Endothelial cell of umbilical vein (primary cell): ENCODE results near the gene C10orf53. TPM values are rescaled to one million over a fixed set of nuclear protein-coding genes. Genes with fewer than 3 reads are reported as not detected.

ENCODE experiments used
- BruUV-seq: library from RNA; stranded (reverse); fragments of 400-500 nt; replicated peaks from 2 replicates; lab custom pipeline; 2021; lab: Mats Ljungman, UMichigan
- CTCF ChIA-PET: fragments of 300-600, 350-600 bp; sonication (Branson Sonifier 250); formaldehyde crosslinking; loops from one replicate; lab custom pipeline; 2021; ENCODE audit warnings: antibody characterized with exemption, inconsistent platforms; lab: Charles Lee
- POLR2A ChIA-PET: fragments of 300-600, 350-600 bp; sonication (Branson Sonifier 250); formaldehyde crosslinking; loops from one replicate; lab custom pipeline; 2021; ENCODE audit warnings: antibody characterized with exemption, inconsistent platforms; lab: Charles Lee
- DNase-seq: peaks from one replicate; pipeline ENCODE4 v3.0.0-alpha.2; 2011; ENCODE audit warnings: low read depth, low spot score
- FAIRE-seq: peaks from 2 replicates; lab custom pipeline; 2011; peaks lifted over from hg19 to GRCh38; lab: Jason Lieb, UNC
- H2AFZ ChIP-seq: 2 replicates; pipeline ENCODE4 v1.6.0; 2012; ENCODE audit warnings: low read depth, low read length, control low read depth, inconsistent platforms
- H3K27ac ChIP-seq: 2 replicates; pipeline ENCODE4 v1.5.1; 2011; ENCODE audit warnings: low read depth, mild to moderate bottlenecking, control low read depth, low read length, moderate library complexity; ENCODE audit not compliant: insufficient read depth
- H3K27me3 ChIP-seq, 2 experiments: 2 replicates each; pipeline versions ENCODE4 v1.6.0 to v1.6.1; 2011; ENCODE audit warnings: low read length in 2 of 2, mixed read lengths in 1 of 2; ENCODE audit not compliant: control insufficient read depth in 2 of 2, insufficient read depth in 2 of 2
- H3K36me3 ChIP-seq, 2 experiments: 2 replicates in 1 of 2; 3 replicates in 1 of 2; pipeline ENCODE4 v1.5.1; 2011; ENCODE audit warnings: low read length in 2 of 2, mild to moderate bottlenecking in 1 of 2, moderate library complexity in 1 of 2; ENCODE audit not compliant: control insufficient read depth in 2 of 2, insufficient read depth in 2 of 2; ENCODE audit errors: extremely low read depth in 1 of 2
- H3K4me1 ChIP-seq: 3 replicates; pipeline ENCODE4 v1.5.1; 2011; ENCODE audit warnings: mild to moderate bottlenecking, low read length; ENCODE audit not compliant: control insufficient read depth, insufficient read depth; ENCODE audit errors: extremely low read depth
- H3K4me2 ChIP-seq: 2 replicates; pipeline ENCODE4 v1.6.1; 2011; ENCODE audit warnings: low read length, control low read depth, mixed read lengths; ENCODE audit not compliant: insufficient read depth
- H3K4me3 ChIP-seq, 3 experiments: fragments of 200-600 bp in 1 of 3; sonication (generic), shearing (Covaris generic) in 1 of 3; replicated peaks in 1 of 3; 2 replicates each; pipeline ENCODE4 v1.5.1; 2011 to 2016; ENCODE audit warnings: control low read depth in 3 of 3, low read length in 3 of 3, mild to moderate bottlenecking in 2 of 3, inconsistent platforms in 1 of 3, low read depth in 1 of 3, moderate library complexity in 1 of 3; ENCODE audit not compliant: insufficient read depth in 1 of 3
- H3K79me2 ChIP-seq: 2 replicates; pipeline ENCODE4 v1.6.0; 2012; ENCODE audit warnings: low read length, inconsistent platforms; ENCODE audit not compliant: control insufficient read depth, insufficient read depth
- H3K9ac ChIP-seq: replicated peaks from 2 replicates; pipeline ENCODE3; 2011; ENCODE audit warnings: low read length, control low read depth; ENCODE audit not compliant: insufficient read depth; ENCODE audit errors: extremely low read depth
- H3K9me1 ChIP-seq: replicated peaks from 3 replicates; pipeline ENCODE4 v1.6.0; 2011; ENCODE audit warnings: mild to moderate bottlenecking, low read length; ENCODE audit not compliant: control insufficient read depth, insufficient read depth; ENCODE audit errors: extremely low read depth
- H3K9me3 ChIP-seq: replicated peaks from 2 replicates; pipeline ENCODE4 v1.5.1; 2012; ENCODE audit warnings: low read length, inconsistent platforms; ENCODE audit not compliant: control insufficient read depth, insufficient read depth
- H4K20me1 ChIP-seq: replicated peaks from 2 replicates; pipeline ENCODE3; 2011; ENCODE audit warnings: mild to moderate bottlenecking, low read length; ENCODE audit not compliant: control insufficient read depth, insufficient read depth; ENCODE audit errors: extremely low read depth
- EZH2 ChIP-seq: IDR thresholded peaks from 2 replicates; pipeline ENCODE4 v1.6.1; 2012; ENCODE audit warnings: borderline replicate concordance, low read depth, mild to moderate bottlenecking, moderate library complexity, low read length, inconsistent platforms; ENCODE audit not compliant: severe bottlenecking
- FOS ChIP-seq: IDR thresholded peaks from 2 replicates; pipeline ENCODE4 v1.6.1; 2011; ENCODE audit warnings: mild to moderate bottlenecking, low read length, moderate library complexity, borderline replicate concordance; ENCODE audit not compliant: insufficient read depth
- GATA2 ChIP-seq: IDR thresholded peaks from 2 replicates; pipeline ENCODE4 v1.7.0; 2011; ENCODE audit warnings: low read depth, mild to moderate bottlenecking, moderate library complexity, mixed read lengths, low read length; ENCODE audit not compliant: insufficient read length, insufficient read depth
- JUN ChIP-seq: IDR thresholded peaks from 2 replicates; pipeline ENCODE4 v1.6.1; 2011; ENCODE audit warnings: borderline replicate concordance, low read depth; ENCODE audit not compliant: insufficient read length, insufficient read depth
- MYC ChIP-seq: IDR thresholded peaks from one replicate; pipeline ENCODE4 v1.6.1; 2011; ENCODE audit warnings: mild to moderate bottlenecking, low read depth, low read length
- POLR2A ChIP-seq: IDR thresholded peaks from 2 replicates; pipeline ENCODE4 v1.6.1; 2012; ENCODE audit warnings: low read depth, mild to moderate bottlenecking, control low read depth, low read length
- POLR2AphosphoS5 ChIP-seq: IDR thresholded peaks from 2 replicates; pipeline ENCODE4 v1.6.1; 2012; ENCODE audit warnings: low read depth, mild to moderate bottlenecking, control low read depth, low read length, moderate library complexity; ENCODE audit not compliant: insufficient read depth
- dilution Hi-C: fragments of 300-500 bp; cut with MboI; formaldehyde crosslinking; loops from one replicate; pipeline ENCODE4 v1.15.0; 2019; ENCODE audit warnings: low sequenced_read_pairs; ENCODE audit not compliant: extremely low pct_ligation_motif_present
- intact Hi-C: fragments of 100-400 bp; cut with micrococcal nuclease; formaldehyde crosslinking; loops from one replicate; pipeline ENCODE4 v1.10.0; 2022
- polyA plus RNA-seq, 4 experiments: library from polyadenylated mRNA; depleted of rRNA in 3 of 4; stranded (reverse) in 3 of 4; unstranded in 1 of 4; fragments of >200 nt; gene quantifications; 2 replicates each; pipeline versions ENCODE4 v1.2.1 to v1.2.3, GENCODE V29; 2011 to 2012; ENCODE audit warnings: missing spikeins in 1 of 4
- total RNA-seq: library from RNA; stranded (reverse); gene quantifications from 2 replicates; pipeline ENCODE4 v1.2.3, GENCODE V29; 2021
- TF ChIP-seq, protein P1 (sequence below), 2 donors: IDR thresholded peaks; 1 replicate in 1 of 2; 2 replicates in 1 of 2; pipeline ENCODE4 v1.5.1; 2011; ENCODE audit warnings: low read length in 2 of 2, mild to moderate bottlenecking in 2 of 2, moderate library complexity in 2 of 2, control low read depth in 1 of 2, inconsistent platforms in 1 of 2, low read depth in 1 of 2; ENCODE audit not compliant: insufficient read depth in 1 of 2; ENCODE audit errors: extremely low read depth in 1 of 2
- TF ChIP-seq, protein P2 (sequence below): IDR thresholded peaks from 2 replicates; pipeline ENCODE4 v1.6.1; 2011; ENCODE audit not compliant: insufficient read depth, insufficient read length

C10orf53 gene
- total and polyA plus RNA-seq, 2 donors (not counting 3 experiments of a cell fraction or from before 2014, with no cell fraction given): not detected

DNA sequence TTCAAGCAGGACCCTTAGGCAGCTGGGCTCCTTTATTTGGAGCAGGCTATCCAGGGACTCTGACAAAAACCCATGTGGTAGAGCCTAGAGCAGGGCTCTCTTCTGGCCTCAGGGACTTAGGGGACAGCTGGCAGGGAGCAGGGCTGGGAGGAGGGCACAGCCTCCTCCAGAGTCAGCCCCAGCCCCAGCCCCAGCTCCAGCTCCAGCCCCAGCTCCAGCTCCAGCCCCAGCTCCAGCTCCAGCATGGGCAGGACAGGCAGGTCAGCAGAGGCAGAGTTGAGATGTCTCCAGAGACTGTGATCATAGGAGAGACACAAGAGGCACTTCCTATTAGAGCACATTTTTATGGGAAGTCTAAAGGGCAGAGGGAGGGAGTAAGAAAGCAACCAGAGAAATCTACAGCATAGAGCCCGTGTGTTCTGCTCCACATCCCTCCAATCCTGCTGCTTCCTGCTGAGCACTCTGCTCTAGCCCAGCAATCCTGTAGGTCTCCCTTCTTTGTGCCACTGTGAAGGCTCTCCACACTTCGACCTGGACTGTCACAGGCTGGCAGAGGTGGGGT is 13.3 kb upstream of the C10orf53 start:
- H3K79me2 ChIP-seq: no peaks in the 10 kb centered on the region
- dilution Hi-C loops (no loop called here), intact Hi-C loops (no loop called here)
- peaks cover 0 to 2% of the 10 kb centered on the region in 2 experiments for H3K27me3 ChIP-seq
- no peak overlapping the region for H2AFZ ChIP-seq
- DNase-seq (no peak), FAIRE-seq (no peak)
- TF ChIP-seq POLR2A (no peak), GATA2 (no peak), JUN (no peak), FOS (no peak), EZH2 (no peak), POLR2AphosphoS5 (no peak), MYC (no peak)
- TF ChIP-seq, protein P1, sequence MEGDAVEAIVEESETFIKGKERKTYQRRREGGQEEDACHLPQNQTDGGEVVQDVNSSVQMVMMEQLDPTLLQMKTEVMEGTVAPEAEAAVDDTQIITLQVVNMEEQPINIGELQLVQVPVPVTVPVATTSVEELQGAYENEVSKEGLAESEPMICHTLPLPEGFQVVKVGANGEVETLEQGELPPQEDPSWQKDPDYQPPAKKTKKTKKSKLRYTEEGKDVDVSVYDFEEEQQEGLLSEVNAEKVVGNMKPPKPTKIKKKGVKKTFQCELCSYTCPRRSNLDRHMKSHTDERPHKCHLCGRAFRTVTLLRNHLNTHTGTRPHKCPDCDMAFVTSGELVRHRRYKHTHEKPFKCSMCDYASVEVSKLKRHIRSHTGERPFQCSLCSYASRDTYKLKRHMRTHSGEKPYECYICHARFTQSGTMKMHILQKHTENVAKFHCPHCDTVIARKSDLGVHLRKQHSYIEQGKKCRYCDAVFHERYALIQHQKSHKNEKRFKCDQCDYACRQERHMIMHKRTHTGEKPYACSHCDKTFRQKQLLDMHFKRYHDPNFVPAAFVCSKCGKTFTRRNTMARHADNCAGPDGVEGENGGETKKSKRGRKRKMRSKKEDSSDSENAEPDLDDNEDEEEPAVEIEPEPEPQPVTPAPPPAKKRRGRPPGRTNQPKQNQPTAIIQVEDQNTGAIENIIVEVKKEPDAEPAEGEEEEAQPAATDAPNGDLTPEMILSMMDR (IDR thresholded peaks at IDR 0.05; ENCODE audit: extremely low read depth in 1 of 2, insufficient read depth in 1 of 2, low read depth in 1 of 2, low read length in 2 of 2): no peak
- TF ChIP-seq, protein P2, sequence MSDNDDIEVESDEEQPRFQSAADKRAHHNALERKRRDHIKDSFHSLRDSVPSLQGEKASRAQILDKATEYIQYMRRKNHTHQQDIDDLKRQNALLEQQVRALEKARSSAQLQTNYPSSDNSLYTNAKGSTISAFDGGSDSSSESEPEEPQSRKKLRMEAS: no peak
- H4K20me1 ChIP-seq: no peaks in the 10 kb centered on the region
- no peak overlapping the region for H3K4me2 ChIP-seq
- POLR2A ChIA-PET: no interaction called here
- H3K9me3 ChIP-seq: no peaks in the 10 kb centered on the region
- CTCF ChIA-PET: no interaction called here
- no peaks in the 10 kb centered on the region for H3K9me1 ChIP-seq
- no peak overlapping the region for H3K9ac ChIP-seq
- no TSS peak for BruUV-seq
- H3K4me3 ChIP-seq: no peak overlapping the region
- no peak overlapping the region for H3K27ac ChIP-seq
- H3K4me1 ChIP-seq: no peaks in the 10 kb centered on the region
- no peaks in the 10 kb centered on the region for H3K36me3 ChIP-seq
